HG02884 (cell line): Measurements from ENCODE around the gene DLG1.

Experiments used
- ATAC-seq: cut with Tn5 transposase; IDR thresholded peaks from one replicate; pipeline ENCODE4 v1.9.1; 2021; ENCODE audit warnings: mild to moderate bottlenecking, moderate library complexity; ENCODE audit not compliant: unreplicated experiment

Gene DLG1

DNA sequence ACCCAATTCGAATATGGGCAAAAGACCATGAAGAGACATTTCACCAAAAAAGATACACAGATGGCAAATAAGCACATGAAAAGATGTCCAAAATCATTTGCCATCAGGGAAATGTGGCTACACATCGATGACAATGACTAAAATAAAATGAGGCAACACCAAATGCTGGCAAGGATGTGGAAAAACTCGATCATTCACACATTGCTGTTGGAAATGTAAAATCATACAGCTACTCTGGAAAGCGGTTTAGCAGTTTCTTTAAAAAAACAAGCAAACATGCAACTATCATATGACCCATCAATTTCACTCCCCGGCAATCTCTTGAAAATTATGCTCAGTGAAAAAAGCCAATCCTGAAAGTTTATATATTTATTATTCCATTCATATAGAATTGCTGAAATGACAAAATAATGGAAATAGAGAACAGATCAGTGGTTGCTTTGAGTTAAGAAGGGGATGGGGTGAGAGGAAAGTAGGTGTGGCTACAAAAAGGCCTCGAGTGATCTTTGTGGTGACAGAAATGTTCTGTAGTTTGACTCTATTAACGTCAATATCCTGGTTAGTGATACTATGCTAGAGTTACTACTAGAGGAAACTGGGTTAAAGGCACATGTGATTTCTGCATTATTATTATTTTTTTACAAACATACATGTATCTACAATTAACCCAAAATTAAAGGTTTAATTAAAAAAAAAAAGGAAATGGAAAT, 45.0 kb downstream of the DLG1 start:
- ATAC-seq, result no peak

- ATAC-seq, result no peak
Measured at GRCh38 chr3:197249542-197249941, 48.9 kb downstream of the DLG1 start.

- no peak for ATAC-seq
Measured at GRCh38 chr3:197248341-197248740, 50.1 kb downstream of the DLG1 start.

GRCh38 chr3:197244751-197245150, 53.7 kb downstream of the DLG1 start:
- no peak for ATAC-seq

GRCh38 chr3:197242784-197243432, 55.5 kb downstream of the DLG1 start:
- ATAC-seq, result no peak

DNA sequence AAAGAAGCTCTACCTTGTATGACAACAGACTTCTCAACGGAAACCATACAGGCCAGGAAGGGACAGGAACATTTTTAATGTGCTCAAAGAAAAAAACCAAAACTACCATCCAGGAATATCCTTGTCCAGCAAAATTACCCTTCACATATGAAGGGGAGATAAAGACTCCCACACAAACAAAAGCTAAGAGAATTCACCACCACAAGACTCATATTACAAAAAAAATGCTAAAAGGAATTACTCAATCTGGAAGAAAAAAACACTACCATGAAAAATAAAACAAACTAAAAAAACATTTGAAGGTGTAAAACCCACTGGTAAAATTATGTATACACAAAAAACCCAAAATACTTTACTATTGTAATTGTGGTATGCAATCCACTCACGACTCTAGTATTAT, 57.2 kb downstream of the DLG1 start:
- no peak for ATAC-seq

DNA sequence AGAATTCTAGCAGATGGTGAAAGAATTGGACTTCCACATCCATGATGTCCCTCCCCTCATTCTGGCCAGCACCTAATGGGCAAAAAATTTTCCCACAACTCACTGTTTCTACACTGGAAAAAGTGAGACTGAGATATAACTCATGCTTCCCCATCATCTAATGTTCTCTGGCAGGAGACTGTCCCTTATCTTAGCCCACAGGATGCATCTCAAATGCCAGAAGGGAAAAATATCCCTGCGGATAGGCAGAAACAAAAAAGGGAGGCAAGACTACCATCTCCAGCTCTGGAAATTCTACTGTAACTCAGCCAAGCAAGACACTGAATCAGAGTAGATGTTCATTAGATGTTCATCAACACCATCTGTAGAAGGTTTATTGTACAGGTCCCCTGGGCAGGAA, 58.6 kb downstream of the DLG1 start:
- no peak for ATAC-seq

- no peak for ATAC-seq
Measured at GRCh38 chr3:197238842-197239241, 59.6 kb downstream of the DLG1 start.

- no peak for ATAC-seq
Measured at GRCh38 chr3:197237897-197238296, 60.5 kb downstream of the DLG1 start.

GRCh38 chr3:197236362-197236761, 62.0 kb downstream of the DLG1 start:
- ATAC-seq, result no peak

- ATAC-seq, result no peak
Measured at GRCh38 chr3:197234947-197235914, 63.2 kb downstream of the DLG1 start.

DNA sequence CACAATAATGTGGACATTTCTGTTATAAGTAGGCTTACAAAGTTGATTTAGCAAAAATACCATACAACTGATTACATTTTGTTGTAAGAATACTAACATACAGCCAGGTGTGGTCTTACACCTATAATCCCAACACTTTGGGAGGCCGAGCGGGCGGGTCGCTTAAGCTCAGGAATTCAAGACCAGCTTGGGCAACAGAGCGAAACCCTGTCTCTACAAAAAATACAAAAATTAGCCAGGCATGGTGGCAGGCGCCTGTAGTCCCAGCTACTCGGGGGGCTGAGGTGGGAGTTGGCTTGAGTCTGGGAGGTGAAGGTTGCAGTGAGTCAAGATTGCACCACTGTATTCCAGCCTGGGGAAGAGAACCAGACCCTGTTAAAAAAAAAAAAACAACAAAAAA, 67.1 kb downstream of the DLG1 start:
- ATAC-seq, result no peak

DNA sequence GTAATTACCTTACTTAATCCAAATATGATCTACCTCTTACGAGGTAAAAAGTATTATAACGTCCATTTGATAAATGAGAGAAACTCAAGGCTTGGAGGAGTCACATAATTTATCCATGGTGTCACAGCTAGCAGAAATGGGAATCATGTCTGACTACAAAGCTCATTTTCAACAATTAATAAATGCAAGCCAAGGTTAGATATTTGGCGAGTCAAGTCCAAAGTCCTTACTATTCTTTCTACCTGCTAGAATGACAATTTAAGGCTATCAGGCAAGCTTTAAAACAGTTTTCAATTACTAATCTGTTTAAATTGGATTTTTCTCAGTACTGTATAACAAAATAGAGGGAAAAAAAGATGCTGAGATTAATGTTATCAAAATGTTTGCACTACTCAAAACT, 68.6 kb downstream of the DLG1 start:
- no peak for ATAC-seq

DNA sequence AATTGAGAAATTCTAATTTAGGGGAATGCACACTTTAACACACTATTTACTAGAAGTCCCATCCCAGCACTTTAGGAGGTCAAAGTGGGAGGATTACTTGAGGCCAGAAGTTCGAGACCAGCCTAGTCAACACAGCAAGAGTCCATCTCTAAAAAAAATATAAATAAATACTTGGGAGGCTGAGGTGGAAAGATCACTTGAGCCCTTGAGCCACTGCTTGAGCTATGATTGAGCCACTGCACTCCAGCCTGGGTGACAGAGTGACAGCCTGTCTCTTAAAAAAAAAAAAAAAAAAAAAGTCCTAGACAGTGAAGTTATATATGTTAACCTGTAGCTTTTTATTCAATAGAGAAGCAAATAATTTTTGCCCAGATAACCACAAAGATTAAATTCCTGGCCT, 69.2 kb downstream of the DLG1 start:
- ATAC-seq, result no peak

DNA sequence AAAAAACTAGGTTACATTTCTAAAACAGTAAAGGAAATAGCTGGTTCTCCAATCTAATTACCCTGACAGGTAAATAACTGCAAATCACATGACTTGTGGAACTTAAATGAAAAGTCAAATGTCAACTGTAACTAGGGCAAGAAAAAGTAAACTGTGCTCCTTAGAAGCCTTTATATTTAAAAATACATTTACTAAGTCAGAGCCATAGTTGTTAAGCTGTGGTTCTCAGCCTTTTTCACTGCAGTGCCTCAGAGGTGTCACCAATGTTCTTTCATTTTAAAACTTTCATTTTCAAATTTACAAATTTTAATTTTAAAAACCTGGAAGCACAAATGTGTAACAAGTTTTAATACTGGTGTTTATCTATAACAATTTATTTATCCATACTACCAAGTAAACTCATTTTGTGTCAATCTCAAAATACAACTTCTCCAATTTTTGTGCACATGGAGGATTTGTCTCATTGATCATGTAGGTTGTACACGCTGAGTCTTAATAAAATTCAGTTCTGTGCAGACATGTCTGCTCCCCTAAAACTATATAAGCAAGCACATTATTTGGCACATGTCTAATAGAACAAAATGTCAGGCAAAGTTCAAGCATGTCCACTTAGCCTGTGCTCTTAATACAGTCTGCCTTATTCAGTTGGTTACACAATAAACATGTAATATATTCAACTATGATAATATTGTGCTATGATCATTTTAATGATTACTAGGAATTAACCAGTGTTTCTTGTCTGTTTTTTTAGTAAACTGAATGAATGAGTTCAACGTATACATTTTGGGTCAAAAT, 70.4 kb downstream of the DLG1 start:
- no peak for ATAC-seq

GRCh38 chr3:197226179-197226578, 72.2 kb downstream of the DLG1 start:
- ATAC-seq, result no peak

DNA sequence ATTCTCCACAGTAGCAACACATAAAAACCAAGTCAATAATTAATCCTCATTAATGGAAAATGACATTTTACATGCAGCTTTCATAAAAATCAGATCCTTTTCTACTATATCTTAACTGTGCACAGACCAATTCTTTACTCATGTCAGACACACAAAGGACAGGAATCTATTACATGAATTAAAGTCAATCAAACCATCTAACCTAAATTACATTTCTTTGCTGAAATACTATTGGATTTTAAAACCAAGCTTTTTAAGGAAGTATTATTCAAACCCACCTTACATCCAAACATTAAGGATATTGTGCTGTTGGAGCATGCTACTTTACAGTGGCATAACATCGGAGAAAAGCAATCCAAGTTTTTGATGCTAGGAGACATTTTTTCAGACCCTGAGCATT, 72.8 kb downstream of the DLG1 start:
- ATAC-seq, result no peak

- ATAC-seq, result no peak
Measured at GRCh38 chr3:197224034-197224444, 74.4 kb downstream of the DLG1 start.

DNA sequence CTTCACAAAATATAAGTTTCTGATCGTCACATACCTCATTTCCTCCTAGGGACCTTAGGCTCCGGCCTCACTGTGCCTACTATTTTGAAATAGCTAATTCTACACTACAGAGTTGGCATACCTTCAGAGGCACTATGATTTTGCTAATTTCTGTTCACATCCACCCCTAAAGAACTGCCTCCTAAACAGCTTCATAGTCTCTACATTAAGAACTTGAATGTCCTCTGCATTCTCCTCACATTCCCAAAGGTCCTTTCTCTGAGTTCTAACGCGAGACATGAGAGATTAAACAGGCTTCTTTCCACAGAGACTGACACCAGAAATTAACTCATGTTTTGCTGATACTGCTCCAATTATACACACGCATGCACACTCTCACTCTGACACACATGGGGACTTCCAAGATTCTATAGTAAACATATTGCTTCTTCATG, 75.5 kb downstream of the DLG1 start:
- ATAC-seq, result no peak

GRCh38 chr3:197219619-197220018, 78.8 kb downstream of the DLG1 start:
- ATAC-seq, result no peak

DNA sequence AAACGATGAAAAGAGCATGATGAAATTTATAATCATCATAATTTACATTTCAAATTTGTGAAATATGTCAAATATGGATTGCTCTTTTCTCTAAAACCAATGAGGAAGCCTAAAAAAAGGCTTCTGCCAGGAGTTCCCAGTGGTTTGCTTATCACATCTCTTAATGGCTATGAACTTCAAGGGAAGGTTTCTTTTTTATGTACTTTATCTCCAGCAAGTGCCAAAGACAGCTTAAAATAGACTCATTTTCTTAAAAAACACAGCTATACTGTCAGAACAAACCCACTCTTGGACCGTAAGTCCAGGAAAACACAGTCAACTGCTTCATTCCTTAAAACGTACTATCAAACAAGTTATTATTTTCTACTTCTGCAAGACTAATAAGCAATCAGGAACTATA, 80.2 kb downstream of the DLG1 start:
- ATAC-seq, result no peak
